BE2C (cell line): Measurements from ENCODE around the gene SHH.

Experiments used
- DNase-seq: peaks from one replicate; pipeline ENCODE4 v3.0.0-alpha.2; 2020
- H3K27me3 ChIP-seq: fragments of 250-450 bp; sonication (Bioruptor Pico); 2 replicates; pipeline ENCODE4 v1.5.1; 2020; ENCODE audit warnings: mild to moderate bottlenecking
- H3K36me3 ChIP-seq: fragments of 250-450 bp; sonication (Bioruptor Pico); 2 replicates; pipeline ENCODE4 v1.5.1; 2020; ENCODE audit warnings: mild to moderate bottlenecking
- H3K4me1 ChIP-seq: fragments of 250-450 bp; sonication (Bioruptor Pico); 2 replicates; pipeline ENCODE4 v1.5.1; 2020
- H3K4me3 ChIP-seq: 2 replicates; pipeline ENCODE4 v1.5.1; 2011; ENCODE audit warnings: low read depth, low read length
- H3K9me3 ChIP-seq: fragments of 250-450 bp; sonication (Bioruptor Pico); 2 replicates; pipeline ENCODE4 v1.5.1; 2020
- CTCF ChIP-seq: IDR thresholded peaks from 2 replicates; pipeline ENCODE4 v1.5.1; 2012; ENCODE audit warnings: mild to moderate bottlenecking, low read depth, low read length

SHH gene

GRCh38 chr7:155781433-155781832 is 30.8 kb downstream of the SHH start:
- DNase-seq, result no peak
- no peaks in the 10 kb centered on the region for H3K27me3 ChIP-seq
- no peaks in the 10 kb centered on the region for H3K4me1 ChIP-seq
- no peak overlapping the region for H3K4me3 ChIP-seq
- TF ChIP-seq CTCF, result no peak
- H3K36me3 ChIP-seq, result peaks cover 1% of the 10 kb centered on the region; the same call in 1 of the 2 replicates
- no peaks in the 10 kb centered on the region for H3K9me3 ChIP-seq

GRCh38 chr7:155780884-155781283 is 31.4 kb downstream of the SHH start:
- DNase-seq, result no peak
- Histone ChIP-seq H3K4me1 (no peaks in the 10 kb centered on the region), H3K4me3 (no peak overlapping the region), H3K36me3 (peaks cover 7% of the 10 kb centered on the region), H3K9me3 (no peaks in the 10 kb centered on the region), H3K27me3 (no peaks in the 10 kb centered on the region)
- TF ChIP-seq CTCF, result no peak

GRCh38 chr7:155778349-155778748 is 33.9 kb downstream of the SHH start:
- no peak for DNase-seq
- H3K9me3 ChIP-seq, result no peaks in the 10 kb centered on the region
- no peak for TF ChIP-seq CTCF
- H3K36me3 ChIP-seq, result peaks cover 25% of the 10 kb centered on the region
- no peaks in the 10 kb centered on the region for H3K4me1 ChIP-seq
- H3K27me3 ChIP-seq, result no peaks in the 10 kb centered on the region
- no peak overlapping the region for H3K4me3 ChIP-seq

GRCh38 chr7:155776606-155777005 is 35.7 kb downstream of the SHH start:
- Histone ChIP-seq H3K9me3 (no peaks in the 10 kb centered on the region), H3K27me3 (no peaks in the 10 kb centered on the region), H3K36me3 (peaks cover 28% of the 10 kb centered on the region), H3K4me1 (no peaks in the 10 kb centered on the region), H3K4me3 (no peak overlapping the region)
- no peak for DNase-seq
- TF ChIP-seq CTCF, result no peak

GRCh38 chr7:155775691-155776090 is 36.6 kb downstream of the SHH start:
- H3K4me3 ChIP-seq, result no peak overlapping the region
- H3K4me1 ChIP-seq, result no peaks in the 10 kb centered on the region
- no peaks in the 10 kb centered on the region for H3K9me3 ChIP-seq
- no peaks in the 10 kb centered on the region for H3K27me3 ChIP-seq
- no peak for DNase-seq
- H3K36me3 ChIP-seq, result peaks cover 28% of the 10 kb centered on the region
- TF ChIP-seq CTCF, result no peak

- H3K27me3 ChIP-seq, result no peaks in the 10 kb centered on the region
- no peaks in the 10 kb centered on the region for H3K4me1 ChIP-seq
- H3K4me3 ChIP-seq, result no peak overlapping the region
- no peak for DNase-seq
- TF ChIP-seq CTCF, result no peak
- H3K36me3 ChIP-seq, result peaks cover 32% of the 10 kb centered on the region
- no peaks in the 10 kb centered on the region for H3K9me3 ChIP-seq
Measured at GRCh38 chr7:155774947-155775346, 37.3 kb downstream of the SHH start.
